Fibroblast of gingiva (primary cell): ENCODE results near the gene ADAMTS4.
"Not testable (repeated sequence)": the region's sequence is repeated elsewhere in the genome, so short reads cannot be mapped to it uniquely, and the experiment has no call there.

Experiments used
- DNase-seq: peaks from one replicate; pipeline ENCODE4 v3.0.0-alpha.2; 2011; ENCODE audit warnings: low read depth

ADAMTS4 gene, protein sequence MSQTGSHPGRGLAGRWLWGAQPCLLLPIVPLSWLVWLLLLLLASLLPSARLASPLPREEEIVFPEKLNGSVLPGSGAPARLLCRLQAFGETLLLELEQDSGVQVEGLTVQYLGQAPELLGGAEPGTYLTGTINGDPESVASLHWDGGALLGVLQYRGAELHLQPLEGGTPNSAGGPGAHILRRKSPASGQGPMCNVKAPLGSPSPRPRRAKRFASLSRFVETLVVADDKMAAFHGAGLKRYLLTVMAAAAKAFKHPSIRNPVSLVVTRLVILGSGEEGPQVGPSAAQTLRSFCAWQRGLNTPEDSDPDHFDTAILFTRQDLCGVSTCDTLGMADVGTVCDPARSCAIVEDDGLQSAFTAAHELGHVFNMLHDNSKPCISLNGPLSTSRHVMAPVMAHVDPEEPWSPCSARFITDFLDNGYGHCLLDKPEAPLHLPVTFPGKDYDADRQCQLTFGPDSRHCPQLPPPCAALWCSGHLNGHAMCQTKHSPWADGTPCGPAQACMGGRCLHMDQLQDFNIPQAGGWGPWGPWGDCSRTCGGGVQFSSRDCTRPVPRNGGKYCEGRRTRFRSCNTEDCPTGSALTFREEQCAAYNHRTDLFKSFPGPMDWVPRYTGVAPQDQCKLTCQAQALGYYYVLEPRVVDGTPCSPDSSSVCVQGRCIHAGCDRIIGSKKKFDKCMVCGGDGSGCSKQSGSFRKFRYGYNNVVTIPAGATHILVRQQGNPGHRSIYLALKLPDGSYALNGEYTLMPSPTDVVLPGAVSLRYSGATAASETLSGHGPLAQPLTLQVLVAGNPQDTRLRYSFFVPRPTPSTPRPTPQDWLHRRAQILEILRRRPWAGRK

DNA sequence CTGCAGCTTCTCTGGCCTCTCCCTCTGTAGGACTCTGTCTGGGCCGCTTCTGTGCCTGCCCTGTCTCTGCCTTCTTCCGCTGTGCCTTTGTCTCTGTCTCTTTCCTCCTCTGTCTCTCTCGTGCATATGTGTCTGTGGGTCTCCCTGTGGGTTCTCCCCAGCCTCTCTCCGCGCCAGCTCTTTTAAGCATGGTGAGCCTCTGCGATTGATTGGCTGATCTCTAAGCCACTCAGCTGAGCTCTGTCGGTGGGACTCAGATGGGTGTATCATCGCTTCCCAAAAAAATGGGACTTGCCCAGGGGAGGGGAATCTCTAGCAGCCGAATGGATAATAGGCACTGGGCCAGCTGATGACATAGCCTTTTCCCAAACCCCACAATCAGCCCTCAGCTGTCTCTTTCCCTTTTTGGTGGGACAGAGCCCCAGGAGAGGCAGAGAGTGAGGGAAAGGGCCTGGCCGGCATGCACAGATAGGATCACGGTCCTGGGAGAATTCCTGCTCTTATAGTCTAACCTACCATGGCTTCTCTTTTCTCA lies at the start of gene ADAMTS4:
Gene ADAMTS4, minus strand, starts transcription at position 158 of the 535 bp plus-strand sequence. CDS start 427 bp downstream, outside the sequence.
- peak; percentile 88 for DNase-seq

- no peak for DNase-seq
These were observed 46.0 kb upstream of the ADAMTS4 start for GRCh38 chr1:161244888-161245287.

DNA sequence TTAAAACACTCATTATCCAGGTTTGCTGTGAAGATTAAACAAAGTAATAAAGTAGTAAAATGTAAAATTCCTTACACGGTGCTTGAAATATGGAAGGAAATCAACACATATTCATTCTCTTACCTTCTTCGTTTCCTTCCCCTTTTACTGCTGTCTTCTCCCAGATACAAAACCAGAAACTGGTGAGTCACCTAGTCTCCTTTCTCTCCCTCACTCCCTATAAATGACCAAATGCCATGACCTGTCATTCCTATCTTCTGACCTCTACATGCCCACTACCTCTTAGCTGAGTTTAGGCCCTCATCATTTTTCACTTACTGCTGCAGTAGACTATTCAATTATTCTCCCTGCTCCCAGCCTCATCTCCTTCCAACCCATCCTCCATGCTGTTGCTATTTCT lies 43.5 kb upstream of the ADAMTS4 start:
- no peak for DNase-seq

DNA sequence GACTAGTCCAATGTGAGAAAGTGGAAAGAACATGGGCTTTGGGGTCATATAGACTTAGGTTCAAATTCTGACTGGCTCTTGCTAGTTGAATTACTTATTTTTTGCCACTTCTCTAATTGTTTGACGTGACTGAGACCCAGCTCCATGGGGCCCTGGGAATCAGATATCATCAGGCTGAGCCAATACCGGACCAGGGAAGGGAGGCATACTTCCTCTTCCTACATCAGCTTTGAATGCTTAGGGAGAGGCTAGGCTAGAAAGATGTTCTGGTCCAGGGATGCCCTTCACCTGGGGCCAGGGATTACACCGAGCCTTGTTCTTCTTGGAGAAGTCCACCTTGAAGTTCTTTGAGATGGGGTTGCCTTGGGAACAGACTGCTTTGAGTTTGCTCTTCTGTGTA lies 42.8 kb upstream of the ADAMTS4 start:
- no peak for DNase-seq

DNA sequence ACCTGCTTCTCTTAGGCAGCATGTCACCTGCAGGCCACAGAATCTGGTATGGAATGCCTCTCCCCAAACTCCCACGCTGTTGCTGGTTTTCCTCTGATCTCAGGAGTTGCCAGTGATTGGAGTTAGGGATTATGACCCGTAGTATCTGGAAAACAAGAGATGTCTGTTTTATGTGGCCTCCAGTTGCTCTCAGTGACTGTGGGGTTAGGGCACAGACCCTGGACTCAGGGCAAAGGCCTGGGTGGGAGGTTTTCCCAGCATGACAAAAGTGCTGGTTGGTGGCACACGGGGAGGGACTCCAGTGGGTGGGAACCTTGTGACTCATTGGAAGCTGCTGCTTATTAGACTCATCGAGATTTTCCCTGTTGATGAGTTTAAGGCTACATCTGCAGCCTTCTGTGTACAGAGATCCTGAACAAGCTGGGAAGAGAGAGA lies 39.2 kb upstream of the ADAMTS4 start, which contains the start of gene NR1I3:
Gene NR1I3, minus strand, starts transcription at position 165 of the 435 bp plus-strand sequence. CDS start 1,638 bp downstream, outside the sequence.
- DNase-seq, result no peak

DNA sequence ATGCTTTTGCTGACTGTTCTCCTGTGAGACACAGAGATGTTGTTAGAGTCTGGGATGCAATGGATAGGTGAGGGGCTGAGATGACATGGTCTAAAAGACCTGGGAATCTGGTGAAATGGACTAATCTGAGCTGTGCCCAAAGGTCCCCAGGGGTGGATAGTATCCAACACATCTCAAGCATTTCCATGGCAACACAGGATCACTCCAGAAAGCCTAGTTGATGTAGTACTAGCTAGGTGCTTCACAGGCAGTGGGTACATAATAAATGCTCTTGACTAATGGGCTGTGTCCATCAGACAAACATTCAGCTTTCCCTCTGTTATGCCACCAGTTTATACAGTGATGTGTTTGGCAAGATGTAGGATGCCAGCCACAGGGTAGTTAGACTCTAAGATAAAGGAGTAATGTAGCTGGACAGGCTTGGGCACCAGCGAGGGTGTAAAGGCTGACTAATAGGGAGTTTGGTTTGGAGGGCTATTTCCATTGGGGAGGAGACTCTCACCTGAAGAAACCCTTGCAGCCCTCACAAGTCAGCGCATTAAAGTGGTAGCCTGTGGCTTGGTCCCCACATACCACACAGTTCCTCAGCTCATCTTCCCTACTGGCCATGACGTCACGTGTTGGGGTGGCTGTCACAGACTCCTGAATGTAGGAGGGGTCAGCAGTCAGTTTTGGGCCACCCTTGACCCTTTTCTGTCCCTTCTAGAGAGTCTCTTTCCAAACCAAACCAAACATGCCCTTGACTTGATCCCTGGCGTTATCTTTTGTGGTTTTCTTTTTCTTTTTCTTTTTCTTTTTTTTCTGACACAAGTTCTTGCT lies 37.3 kb upstream of the ADAMTS4 start:
- no peak for DNase-seq

GRCh38 chr1:161233102-161233501 lies 34.2 kb upstream of the ADAMTS4 start:
- no peak for DNase-seq

- no peak for DNase-seq
These were observed 31.9 kb upstream of the ADAMTS4 start for GRCh38 chr1:161230762-161231161.

GRCh38 chr1:161229896-161230295 lies 31.0 kb upstream of the ADAMTS4 start:
- DNase-seq, result no peak

DNA sequence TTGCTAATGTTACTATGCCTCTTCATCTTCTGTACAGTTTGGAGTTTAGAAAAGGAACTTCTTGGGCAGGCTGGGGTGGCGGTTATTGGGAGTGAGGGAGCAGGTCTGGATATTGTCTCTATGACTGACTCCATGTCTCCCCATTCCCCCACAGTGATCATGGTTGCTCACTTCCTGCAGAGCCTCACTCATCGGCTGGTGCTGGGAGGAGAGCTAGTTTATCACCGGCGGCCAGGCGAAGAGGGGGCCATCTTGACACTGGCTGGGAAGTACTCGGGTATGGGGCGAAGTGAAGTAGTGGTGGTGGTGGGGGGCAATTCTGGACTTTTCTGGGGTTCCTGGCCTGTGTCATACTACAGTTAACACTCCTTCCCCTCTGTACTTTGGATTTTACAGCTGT lies 29.2 kb upstream of the ADAMTS4 start:
- DNase-seq, result no peak

DNA sequence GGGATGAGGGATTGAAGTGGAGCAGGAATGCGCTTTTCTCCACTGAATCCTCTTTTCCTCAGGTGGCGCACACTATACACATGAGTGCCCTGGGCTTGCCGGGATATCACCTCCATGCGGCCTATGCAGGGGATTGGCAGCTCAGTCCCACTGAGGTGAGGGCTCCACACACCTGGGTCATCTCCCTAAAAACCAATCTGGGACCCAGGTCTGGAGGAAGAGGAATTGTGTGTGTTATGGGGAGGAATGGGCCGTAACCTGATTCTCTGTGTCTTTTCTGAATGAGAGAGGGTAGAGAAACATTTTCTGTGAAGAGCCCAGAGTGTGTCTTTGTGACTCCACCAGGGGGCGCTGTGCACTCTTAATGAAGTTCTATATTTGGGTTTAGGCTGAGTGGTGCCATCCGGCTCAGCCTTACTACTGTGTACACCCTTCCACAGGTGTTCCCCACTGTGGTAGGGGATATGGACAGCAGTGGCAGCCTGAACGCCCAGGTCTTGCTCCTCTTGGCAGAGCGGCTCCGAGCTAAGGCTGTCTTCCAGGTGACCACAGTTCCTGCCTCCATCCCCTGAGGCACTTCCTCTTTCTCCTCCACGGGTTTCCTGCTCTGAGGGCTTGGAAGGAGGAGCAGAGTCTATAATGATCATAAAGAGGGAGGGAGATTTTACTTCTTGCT lies 28.5 kb upstream of the ADAMTS4 start:
- DNase-seq, result peak; percentile 60

DNA sequence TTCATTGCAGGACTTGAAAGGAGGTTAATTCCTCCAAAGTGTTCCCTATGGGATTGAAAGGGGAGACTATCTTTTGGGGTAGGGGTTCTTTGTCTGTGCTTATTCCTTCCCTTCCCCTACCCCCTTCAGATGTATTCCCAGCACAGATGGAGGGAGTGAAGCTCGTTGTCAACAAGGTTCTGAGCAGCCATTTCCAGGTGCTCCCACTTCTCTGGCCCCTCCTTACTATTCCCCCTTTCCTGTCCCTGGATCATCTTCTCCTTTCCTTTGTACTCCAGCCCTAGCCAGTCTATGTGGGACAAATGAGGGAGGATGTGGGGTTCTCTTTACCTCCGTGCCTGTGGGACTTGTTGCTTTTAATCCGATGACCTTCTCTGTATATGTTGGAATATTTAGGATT lies 27.9 kb upstream of the ADAMTS4 start:
- DNase-seq, result no peak

DNA sequence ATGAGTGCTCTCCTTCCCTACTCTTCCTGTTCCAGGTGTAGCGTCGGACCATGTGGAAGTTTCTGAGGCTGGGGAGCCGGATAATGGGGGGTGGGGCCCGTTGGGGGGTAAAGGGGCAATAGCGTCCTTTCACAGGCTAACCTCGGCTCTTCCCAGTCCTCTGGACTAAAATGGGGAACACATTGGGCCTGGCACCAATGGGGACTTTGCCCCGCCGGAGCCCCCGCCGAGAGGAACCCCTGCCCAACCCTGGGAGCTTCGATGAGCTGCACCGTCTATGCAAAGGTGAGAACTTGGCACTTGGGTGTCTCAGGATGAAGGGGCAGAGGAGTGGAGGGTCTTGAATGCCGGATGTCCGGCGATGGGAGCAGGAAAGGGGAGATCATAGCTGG lies 27.5 kb upstream of the ADAMTS4 start:
- no peak for DNase-seq

DNA sequence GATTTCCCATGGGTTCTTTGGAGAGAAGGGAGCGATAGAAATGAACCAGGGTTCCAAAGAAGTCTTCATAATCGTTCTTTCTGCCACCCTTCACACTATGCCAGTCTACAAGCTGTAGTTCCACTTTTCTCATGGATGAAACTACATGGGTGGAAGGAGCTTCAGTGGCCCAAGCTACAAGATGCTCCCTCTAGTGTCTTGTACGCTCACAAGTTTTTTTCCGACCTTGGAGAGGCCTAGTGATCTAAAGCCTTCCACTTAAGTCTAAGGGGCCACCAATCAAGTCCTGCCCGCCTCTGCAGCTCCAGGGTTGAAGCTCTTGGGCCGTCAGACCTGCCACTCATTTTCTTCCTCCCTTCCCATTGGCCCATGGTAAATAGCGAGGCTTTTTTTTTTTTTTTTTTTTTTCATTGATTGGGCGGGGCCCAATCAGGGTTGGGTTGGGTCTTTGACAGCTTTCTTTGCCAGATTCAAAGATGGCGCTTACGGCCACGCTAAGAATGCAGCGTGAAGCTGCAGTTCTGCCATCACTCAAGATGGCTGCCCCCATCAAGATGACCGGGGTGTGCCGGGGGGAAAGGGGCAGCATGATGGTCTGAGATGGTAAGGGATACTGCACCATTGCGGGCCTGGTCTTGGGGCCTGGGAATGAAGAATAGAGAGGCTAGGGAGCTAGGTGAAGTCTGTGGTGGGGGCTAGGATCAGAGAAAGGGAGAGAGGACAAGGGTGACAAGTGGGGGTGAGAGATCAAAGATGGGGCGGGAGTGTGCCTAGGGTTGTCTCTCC lies 26.9 kb upstream of the ADAMTS4 start, which contains the start of gene TOMM40L:
Gene TOMM40L, plus strand, starts transcription at position 527 of the 786 bp plus-strand sequence. CDS start 430 bp downstream, outside the sequence.
- peak; percentile 100 for DNase-seq

- no peak for DNase-seq
These were observed 26.3 kb upstream of the ADAMTS4 start for GRCh38 chr1:161225178-161225533.

DNA sequence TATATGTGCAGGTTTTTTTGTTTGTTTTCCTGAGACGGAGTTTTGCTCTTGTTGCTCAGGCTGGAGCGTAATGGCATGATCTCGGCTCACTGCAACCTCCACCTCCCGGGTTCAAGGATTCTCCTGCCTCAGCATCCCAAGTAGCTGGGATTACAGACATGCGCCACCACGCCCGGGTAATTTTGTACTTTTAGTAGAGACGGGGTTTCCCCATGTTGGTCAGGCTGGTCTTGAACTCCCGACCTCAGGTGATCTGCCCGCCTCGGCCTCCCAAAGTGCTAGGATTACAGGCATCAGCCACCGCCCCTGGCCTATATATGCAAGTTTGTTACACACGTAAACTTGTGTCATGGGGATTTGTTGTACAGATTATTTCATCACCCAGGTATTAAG lies 25.8 kb upstream of the ADAMTS4 start:
- DNase-seq, result not testable (repeated sequence)

DNA sequence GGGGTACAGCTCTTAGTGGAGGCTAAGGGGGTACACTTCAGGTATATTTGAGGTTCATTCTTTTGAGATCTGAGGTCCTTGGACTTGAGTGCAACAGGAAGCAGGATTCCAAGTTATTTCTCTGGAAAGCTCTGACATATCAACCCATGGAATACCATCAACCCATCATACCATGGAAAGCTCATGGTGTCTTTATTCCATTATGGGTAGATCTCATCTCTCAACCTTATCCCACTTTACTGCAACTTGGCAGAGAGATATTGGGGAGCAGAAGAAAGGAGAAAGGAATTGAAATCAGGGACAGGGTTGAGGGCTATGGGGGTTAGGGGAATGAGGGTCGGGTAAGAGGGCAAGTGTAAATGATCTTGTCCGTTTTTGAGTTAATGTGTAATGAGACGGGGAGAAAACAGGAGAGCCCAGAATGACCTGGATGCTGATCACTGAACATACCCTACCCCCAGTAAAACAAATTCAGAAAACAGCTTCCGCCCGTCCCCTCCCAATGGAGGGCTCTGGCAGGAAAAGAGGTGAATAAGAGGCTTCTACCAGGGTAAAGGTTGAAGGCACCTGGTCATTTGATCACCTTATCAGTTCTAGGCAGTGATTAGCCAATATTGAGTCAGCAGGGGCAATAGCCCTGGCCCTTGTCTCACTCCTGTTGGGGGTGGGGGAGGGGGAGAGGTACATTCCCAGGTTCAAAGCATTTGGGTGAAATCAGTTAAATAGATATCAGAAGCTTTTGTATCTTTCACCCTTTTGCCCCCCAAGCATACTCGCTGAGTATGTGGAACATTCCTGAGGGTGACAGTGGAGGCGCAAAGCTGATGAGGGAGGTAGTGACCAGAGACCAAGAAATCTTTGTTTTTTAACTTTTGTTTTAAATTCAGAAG lies 25.2 kb upstream of the ADAMTS4 start:
- no peak for DNase-seq

GRCh38 chr1:161222175-161223019 lies 23.5 kb upstream of the ADAMTS4 start:
- no peak for DNase-seq
